ENCODE measurements around the gene SH3BP4.

Gene SH3BP4

DNA sequence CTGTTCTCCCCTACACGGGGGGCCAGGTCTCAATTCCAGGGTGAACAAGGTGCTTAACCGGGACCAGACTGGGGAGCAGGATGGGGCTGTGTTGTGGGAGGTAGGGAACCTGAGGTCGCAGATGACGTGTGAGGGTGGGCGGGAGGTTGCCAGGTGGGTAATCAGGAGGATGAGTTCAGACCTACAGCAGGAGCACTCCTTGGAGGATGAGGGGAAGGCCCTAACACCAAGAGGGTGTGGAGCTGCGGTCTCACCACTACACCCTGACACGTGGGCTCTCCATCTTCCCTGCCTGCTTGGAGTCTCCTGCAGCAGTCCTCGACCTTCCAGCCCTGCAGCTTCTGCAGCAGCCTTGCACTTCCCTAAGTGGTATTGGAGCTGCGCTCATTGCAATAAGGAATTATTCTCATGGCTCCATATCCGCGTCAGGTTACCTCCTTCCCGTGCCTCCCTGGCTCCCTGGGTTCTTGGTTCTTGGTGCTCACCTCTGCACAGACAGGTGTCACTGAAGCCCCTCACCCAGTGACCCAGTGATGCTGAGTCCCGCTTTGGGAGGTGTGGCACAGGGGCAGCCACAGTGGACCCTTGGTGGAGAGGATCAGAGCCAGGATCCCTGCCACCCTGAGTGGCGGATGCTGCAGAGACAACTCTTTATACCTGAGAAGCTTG is 15.5 kb downstream of the SH3BP4 start:
- no peak for DNase-seq

DNA sequence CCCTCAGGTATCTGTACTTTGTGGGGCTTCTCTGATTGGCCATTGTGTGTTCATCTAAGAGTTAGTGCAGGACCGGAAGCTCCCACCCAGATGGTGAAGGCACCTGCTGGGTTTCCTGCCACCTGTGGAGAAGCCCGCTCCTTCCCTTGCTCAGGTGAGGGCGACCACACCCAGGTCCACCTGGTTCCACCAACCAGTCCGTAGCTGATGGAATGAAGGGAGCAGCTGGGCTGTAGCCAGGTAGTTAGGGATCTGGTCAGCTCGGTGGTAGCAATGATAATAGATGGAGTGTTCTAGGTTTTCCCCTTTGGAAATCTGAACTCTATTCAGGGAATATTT is 16.0 kb downstream of the SH3BP4 start:
- DNase-seq, result no peak

DNA sequence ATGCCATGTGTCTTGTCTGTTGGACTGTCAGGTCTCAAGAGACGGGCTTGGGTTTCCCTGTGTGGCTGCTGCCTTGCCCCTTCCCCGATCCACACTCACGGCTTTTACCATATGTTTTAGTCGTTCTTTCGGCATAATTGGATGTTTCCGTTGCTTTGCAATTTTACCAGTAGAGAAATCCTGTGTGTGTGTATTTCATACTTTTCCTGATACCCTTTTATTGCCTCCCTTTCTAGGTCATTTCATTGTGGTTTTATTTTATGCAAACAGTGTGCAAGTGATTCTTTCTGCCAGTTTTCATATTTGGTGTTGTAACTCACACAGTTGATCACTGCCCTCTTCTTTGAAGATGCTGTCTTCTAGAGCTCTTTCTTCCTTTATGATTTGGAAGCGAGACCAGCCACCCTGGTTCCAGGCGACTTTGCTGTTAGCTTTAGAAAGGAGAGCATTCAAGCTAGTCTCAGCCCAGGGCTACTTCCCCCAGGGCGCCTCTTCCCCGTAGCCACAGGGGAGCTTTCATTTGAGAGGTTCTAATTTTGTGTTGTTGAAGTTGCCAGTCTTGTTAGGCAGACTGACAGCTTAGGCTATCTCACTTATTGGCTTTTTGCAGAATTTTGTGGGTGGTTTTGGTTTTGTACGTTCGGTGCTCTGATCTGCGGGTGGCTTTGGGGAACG is 17.0 kb downstream of the SH3BP4 start:
- no peak for DNase-seq

DNA sequence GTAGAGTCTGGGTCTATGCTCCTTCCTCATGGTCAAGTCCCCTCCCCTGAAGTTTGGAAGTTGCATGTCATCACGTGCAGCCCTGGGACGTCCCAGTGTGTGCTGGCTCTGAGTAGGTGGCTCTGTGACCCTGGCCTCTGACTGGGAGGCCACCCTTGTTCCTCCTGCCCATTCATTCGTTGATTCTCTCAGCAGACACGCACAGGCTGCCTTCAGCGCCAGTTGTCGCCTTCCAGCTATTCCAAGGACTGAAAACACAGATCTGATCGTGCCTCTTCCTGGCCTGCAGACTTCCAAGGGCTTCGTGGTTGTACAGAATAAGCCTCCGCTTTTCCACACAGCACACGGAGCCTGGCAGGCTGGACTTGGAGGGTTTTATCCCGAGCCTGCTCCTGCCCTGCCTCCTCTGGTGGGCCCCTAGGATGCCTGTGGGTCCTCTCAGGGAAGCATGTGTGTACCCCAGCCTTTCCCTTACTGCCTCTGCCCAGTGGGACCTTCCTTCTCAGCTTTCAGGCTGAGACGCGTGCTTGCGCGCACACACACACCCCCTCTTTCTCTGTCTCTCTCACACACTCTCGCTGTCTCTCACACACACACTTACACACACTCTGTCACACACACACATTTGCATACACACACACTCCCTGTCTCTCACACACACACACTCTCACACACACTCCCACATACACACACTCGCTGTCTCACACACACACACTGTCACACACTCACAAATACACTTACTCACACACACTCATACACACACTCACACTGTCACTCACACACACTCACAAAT is 17.7 kb downstream of the SH3BP4 start:
- DNase-seq, result no peak

DNA sequence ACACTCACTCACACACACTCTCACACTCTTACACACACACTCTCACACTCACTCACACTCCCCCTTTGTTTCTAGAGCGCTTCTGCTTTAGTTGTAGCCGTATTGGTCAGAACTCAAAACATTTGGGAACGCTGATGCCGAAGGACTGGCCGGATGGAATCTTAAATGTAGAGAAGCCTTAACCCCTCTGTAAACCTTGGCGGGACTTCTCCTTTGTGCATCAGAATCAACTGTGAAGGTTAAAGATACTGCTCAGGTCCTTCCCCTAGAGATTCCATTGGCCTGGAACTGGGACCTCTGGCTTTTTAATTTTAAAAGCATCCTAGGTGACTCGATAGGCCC is 18.3 kb downstream of the SH3BP4 start:
- DNase-seq, result no peak

DNA sequence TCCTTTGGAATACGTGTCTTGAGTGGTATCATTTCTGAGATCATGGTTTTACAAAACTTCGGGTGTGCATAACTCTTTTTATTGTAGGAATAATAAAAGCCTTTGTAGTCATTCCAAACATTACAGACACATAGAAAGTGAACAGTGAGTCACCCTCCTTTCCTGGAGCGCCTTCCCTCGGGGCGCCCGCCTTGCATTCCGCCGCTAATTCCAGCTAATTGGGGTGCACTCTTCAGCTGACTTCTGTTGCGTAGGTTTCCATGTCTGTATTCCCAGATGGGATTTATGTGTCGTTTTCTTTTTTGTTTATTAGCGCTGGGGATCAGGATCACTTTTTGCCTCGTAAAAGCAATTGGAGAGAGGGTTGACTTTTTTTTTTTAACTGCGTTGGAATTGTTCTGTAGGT is 18.7 kb downstream of the SH3BP4 start:
- DNase-seq, result no peak

DNA sequence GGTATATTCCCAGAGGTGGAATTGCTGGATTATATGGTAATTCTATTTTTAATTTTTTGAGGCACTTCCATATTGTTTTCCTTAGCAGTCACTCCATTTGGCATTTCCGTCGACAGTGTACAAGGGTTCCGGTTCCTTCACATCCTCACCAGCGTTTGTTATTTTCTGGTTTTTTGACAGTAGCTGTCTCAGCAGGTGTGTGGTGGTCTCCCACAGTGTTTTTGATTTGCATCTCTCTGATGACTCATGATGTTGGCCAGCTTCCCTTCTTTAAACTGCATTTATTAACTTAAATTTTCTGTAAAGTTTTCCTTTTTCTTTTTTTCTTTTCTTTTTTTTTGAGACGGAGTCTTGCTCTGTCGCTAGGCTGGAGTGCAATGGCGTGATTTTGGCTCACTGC is 19.7 kb downstream of the SH3BP4 start:
- no peak for DNase-seq

DNA sequence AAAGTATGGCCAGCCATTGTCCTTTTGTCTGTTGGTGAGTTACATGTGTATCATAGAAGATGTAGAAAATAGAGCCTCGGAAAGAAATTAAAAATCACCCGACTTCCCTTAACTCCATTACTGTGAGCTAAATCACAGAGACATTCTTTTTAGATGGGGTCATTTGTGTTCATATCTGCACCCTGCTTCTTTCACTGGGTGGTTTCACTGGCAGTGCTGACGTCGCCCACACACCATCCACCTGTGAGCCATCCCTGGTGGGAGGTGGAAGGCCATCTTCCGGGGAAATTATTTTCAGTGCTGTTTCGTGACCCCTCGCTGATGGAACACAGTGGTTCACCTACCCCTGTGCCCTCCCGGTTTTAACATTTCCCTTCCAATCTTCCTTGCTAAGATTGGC is 21.2 kb downstream of the SH3BP4 start:
- DNase-seq, result no peak

DNA sequence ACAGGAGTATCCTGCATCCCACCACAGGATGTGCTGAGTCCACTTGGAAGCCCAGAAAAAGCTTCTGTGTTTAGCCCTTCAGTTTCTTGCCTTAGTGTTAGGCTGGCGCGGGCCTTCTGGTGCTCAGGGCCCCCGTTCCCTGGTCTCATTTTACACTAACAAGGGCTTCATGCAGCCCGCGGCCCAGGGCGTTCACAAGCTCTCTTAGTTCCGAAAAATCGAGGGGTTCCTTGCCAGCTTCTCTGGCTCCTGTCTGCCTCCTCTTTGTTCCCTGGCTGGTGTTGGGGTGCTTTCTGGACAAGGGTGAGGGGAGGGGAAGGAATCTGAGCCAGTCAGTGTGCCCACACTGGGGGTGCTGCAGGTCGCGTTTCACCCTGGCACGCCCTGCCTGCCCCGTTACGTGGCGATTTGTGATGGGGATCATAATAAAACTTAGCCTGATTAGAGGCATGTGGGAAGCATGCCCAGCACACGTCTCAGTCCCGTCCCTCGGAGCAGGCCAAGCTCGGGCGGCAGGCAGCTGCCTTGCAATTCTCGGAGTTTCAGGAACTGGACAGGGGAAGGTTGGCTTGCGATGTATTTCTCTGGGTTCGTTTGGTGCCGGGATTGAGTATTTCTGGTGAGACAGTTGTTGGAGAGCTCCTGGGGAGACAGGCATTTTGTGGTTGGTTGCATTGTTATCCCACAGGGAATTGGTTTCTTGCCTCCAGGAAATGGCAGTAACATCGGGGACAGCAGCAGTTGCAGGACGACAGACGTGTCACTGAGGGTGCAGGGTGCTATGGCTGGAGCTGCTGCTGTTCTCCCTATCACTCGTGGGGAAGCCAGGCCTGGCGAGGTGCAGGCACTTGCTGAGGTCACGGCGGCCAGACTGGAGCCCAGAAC is 22.9 kb downstream of the SH3BP4 start:
- DNase-seq, result no peak

DNA sequence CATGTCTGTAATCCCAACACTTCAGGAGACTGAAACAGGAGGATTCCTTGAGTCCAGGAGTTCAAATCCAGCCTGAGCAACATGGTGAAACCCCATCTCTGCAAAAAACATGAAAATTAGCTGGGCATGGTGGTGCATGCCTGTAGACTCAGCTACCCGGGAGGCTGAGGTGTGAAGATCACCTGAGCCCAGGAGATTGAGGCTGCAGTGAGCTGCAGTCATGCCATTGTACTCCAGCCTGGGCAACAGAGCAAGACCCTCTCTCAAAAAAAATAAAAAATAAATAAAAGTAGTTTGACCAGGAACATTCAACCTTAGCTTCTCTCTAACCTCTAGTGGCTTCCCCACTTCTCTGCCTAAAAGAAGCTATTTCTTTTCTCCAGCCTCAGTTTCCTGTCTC is 23.8 kb downstream of the SH3BP4 start:
- no peak for DNase-seq

DNA sequence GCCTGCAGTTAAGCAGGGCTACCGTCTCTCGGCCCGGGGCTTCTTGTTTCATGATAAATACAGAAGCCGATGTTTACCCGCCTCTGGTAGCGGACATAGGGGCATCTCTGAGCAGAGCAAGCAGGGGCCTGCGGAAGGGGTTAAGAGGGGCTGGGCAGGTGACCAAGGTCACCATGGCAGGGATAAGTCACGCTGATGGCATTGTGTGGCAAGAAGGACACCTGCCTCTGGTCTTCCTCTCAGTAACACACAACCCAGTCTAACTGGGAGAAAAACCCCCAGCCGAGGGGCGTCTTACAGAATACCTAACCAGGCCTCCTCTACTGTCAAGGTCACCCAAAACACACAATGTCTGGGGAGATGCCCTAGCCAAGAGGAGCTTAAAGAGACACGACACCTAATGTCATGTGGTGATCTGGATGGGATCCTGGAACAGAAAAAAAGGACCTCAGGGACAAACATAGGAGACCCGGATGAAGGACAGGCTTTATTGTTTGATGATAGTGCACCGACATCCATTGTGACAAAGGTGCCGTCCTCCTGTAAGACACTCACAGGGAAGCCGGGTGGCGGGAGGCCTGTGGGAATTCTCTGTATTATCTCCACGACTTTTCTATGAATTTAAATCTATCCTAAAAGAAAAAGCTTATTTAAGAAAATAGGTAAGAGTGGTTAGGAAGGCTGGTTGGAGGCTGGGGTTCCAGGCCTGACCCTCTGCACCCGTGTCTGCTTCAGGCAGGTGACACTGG is 24.8 kb downstream of the SH3BP4 start:
- no peak for DNase-seq

DNA sequence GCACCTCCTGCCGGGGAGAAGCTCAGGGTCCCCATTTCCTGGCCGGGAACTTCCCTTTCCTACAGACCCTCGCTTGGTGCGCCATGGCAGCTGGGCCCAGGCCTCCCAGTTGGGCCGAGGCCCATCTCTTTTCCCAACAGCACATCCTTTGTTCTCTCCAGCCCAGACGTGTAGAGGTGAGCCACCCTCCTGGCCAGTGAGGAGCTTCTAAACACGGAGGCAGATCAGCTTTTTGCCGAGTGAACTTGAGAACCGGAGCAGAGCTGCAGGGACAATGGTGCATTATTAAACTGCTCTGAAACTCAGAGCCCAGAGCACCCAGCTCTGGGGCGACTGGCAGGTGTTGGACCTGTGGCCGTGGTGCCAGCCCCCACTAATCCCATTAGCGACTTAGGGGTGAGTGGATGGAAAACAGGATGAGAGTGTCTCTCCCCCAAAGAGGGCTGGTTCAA is 25.4 kb downstream of the SH3BP4 start:
- no peak for DNase-seq

DNA sequence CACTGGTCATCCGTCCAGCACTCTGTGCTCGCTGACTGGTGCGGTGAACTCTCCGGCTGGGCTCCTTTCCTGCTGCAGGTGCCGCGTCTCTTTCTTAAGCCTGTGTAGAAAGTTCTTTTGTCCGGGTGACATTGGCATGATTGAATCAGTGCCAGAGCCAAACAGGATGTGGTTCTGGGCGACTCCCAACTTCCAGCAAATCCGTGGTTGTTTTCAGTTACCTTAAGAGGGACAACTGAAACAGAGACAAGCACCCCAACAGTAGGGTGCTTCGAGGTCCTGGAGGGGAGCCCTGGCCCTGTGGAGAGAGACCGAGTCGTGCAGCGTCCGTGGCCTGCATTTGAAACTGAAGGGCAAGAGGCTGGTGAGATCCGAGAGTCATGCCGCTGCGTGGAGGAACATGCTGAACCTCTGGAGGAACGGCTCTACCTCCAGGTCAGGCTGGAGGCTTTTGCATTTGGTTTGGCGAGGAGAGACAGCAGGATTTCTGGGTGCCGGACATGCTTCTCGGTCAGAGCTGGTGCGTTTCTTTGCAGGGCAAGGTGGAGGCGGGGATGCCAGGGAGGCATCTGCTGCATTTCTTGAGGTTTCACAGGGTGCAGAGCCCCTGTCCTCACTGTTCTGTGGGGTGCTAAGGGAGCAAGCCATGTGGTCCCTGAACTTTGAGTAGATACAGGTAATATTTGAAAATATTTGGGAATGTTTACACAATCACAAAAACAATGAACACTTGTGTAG is 26.8 kb downstream of the SH3BP4 start:
- no peak for DNase-seq

DNA sequence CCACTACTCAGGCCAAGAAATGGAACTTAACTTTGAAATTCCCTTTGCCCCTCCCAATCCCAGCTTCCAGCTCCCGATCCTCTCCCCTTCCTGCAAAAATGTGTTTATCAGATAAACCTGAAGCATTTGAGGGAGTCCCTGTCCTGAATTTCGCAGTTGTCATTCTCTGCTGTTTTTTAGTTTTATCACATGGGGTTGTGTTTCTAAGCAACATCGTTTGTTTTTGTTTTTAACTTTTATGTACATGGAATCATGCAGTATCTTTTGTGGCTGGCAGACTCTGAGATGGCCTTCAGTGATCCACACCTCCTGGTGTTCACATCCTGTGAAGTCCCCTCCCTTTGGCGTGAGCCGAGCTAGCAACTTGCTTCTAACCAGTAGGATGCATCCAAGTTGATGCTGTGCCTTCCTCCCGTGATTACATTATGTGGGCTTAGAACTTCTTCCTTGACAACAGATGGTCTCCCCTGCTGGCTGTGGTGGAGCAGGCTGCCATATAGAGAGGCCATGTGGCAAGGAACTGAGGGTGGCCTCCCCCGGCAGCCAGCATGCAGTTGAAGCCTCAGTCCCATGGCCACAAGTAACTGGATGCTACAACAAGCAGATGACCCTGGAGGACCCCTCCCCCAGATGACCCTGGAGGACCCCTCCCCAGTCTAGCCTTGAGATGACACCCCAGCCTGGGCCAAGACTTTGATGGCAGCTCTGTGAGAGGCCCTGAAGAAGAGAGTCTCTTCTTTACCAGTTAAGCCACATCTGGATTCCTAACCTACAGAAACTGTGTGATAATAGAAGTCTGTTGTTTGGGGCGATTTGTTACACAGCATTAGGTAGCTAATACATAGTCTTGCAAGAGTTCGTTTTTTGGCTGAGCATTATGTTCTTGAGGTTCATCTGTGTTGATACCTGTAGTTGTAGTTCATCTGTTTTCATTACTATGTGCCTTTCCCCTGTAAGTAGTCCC is 27.7 kb downstream of the SH3BP4 start:
- no peak for DNase-seq

DNA sequence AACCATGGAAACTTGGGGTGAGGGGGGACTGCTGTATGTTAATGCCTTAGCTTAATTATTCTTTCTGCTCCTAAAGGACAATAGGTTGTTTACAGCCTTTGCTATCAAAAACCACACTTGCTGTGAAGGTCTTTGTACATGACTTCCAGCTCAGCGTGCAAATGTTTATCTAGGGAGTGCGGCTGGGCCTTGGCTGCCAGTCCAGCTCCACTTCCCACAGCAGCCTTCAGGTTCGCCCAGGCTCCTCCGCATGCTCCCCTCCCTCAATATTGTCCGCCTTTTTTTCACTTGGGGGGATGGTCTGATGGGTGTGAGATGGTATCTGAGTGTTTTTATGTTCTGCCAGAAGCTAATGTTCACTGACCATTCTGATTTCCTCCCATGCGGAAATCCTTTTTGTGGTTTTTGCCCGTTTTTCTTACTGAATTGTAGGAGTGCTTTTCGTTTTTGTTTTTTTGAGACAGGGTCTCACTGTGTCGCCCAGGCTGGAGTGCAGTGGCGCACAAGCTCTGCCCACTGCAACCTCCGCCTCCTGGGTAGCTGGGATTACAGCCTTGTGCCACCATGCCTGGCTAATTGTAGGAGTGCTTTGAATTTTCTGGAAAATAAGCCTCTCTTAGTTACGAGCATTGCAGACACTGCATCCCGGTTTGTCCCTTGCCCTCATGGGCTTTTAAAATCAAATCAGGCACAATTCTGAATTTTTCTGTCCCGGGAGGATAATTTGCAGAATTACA is 28.8 kb downstream of the SH3BP4 start:
- DNase-seq, result no peak

DNA sequence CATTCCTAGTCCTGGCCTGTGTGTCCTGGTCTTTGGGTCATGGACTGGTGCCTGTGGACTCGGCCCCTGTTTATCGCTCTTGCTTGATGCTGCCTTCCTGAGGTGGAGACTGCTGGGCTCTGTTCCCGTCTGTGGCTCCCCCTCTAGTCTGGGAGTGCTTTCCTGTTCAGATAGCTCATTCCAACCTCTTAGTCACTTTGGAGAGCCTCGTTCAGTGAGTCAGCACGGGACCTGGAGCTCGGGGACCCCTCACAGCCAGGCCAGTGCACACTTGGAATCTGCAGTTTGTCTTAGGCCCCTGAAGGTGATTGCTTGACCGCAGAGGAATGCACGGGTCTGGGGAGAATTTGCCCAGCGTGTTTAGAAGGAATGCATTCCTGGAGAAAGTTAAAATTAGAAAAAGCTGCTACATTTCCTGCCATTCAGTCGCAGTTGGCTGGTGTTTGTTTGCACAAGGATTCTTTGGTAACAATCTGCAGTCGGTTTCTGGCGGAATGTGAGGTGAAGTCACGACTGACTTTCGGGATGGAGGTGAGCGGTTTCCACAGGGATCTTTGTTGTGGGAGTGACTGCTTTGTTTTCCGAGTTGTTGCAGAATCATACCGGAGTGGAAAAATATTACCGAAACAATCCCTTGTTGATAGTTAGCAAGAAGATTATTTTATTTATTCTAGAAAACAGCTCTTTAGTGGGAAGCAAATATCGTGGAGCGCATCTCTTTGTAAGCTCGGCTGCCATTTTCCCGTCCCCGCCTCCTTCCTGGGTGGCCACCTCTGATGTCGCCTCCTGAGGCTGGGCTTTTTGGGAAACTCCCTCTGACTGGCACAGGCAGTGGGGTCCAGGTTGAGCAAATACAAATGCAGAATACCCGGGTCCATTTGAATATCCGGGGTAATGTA is 29.6 kb downstream of the SH3BP4 start:
- DNase-seq, result no peak

DNA sequence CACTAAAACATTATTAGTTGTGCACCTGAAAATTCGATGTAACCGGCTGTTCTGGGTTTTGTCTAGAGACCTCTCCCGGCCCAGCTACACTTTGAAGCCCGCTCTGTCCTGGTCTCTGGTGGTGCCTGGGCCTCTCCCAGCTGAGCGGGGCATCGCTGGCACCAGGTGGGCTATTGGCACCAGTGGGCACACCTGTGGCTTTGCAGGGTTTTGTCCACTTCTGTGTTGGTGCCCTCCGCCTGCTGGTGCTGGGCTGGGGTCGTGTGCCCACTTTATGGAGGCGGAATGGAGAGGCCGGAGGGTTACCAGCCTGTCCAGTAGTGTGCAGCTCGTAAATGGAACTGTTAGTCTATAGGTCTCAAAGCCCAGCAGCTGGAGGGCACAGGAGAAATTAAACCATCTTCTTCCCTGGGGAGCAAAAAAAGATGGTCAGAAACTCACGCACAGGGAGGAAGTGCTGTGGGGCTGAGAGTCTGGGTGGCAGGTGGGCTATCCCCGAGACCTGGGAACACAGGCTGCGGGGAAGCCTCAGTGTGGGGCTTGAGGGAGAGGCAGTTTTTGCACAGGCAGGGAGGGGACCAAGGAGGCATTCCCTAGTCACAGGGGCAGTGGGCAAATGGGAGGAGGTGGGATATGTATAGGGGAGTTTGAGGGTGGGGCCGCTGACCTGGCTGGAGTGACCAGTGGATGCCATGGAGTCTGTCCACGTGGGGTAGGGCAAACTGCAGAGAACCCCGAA is 30.4 kb downstream of the SH3BP4 start:
- no peak for DNase-seq

All from activated naive CD4-positive, alpha-beta T cell treated with Interleukin-2 at 50 U/mL for 16 hours (primary cell).